ENCODE data around the gene S100A16.

The S100A16 gene

DNA sequence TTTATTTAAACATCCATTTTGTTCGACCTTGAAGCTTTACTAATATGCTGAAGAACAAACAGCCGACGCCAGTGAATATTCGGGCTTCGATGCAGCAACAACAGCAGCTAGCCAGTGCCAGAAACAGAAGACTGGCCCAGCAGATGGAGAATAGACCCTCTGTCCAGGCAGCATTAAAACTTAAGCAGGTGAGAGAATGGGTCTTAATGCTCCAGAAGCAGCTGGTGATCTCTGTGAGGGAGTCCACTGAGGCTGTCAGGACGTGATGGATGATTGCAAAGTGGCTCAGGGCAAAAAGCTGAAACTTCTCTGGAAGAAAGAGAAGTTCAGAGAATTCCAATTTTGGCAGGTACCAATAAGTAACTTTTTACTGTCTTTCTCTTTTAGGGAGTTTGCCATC, 25.3 kb upstream of the S100A16 start:
- DNase-seq (ENCODE audit: low spot score) (no peak), FAIRE-seq (no peak)

DNA sequence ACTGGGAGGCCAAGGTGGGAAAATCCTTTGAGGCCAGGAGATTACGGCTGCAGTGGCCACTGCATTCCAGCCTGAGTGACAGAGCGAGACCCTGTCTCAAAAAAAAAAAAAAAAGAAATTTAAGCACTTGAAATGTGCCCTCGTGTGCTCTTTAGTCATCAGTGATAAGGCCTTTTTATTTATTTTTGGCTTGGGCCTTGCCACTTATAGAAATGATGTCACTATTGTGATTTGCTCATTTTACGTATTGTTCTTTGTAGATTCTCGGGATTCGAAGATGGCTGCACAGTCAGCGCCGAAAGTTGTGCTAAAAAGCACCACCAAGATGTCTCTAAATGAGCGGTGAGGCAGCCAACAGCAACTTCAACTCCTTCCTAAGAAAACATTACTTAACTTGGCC, 23.4 kb upstream of the S100A16 start:
- no peak for DNase-seq (ENCODE audit: low spot score)
- FAIRE-seq, result no peak

DNA sequence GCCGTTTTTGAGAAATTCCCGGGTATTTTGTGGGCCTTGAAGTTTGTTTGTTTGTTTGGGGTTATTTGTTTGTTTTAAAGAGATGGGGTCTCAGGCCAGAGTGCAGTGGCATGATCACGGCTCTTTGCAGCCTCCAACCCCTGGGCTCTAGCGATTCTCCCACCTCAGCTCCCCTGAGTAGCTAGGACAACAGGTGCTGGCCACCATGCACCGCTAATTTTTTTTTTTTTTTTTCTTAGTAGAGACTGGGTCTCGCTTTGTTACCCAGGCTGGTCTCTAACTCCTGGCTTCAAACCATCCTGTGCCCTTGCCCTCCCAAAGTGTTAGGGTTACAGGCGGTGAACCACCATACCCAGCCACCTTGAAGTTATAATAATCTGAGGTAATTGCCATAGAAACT, 22.9 kb upstream of the S100A16 start:
- DNase-seq (ENCODE audit: low spot score), result no peak
- FAIRE-seq, result no peak

DNA sequence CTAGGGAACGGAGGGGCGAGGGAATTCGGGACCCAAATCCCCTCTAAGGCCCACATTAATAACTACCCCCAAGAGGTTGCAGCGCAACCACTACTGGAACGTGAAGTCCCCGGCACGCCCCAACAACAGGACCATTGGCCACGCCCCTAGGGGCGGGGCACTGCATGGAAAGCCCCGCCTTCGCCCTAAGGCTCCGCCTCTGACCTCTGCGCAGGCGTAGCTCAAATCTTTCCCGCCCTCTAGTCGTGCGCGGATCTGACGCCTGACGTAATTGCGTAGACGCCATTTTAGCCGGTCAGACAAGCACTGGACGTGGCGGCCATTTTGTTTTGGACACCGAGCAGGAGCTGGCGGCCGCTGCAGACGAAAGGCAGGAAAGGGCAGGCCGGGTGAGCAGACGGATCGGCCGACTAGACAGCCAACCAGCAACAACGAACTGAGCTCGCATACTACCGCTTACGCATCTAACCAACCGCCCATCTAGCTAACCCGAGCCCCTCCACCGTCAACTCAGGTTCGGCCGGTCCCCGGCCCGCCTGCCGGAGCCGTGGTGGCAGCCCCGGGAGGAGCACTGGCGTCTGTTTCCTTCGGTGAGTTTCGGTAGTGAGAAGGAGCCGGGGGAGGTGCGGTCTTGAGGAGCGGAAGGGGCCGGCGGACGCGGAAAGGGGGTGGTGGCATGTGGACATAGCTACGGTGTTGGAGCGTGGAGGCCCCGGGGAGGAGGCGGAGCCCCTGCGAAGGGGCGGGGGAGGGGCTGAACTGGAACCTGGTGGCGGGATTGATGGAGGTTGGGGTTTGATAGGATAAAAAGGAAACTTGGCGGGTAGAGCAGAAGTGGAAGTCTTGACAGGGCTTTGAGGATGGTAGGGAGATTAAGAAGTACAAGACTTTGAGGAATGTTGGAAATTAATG, 21.1 kb upstream of the S100A16 start, which contains the start of gene CHTOP:
CHTOP (plus strand) TSS at position 313 of the 912 bp plus-strand sequence. CDS start 2,523 bp downstream, outside the sequence.
- DNase-seq (ENCODE audit: low spot score) (peak; percentile 96), FAIRE-seq (peak; percentile 72)

DNA sequence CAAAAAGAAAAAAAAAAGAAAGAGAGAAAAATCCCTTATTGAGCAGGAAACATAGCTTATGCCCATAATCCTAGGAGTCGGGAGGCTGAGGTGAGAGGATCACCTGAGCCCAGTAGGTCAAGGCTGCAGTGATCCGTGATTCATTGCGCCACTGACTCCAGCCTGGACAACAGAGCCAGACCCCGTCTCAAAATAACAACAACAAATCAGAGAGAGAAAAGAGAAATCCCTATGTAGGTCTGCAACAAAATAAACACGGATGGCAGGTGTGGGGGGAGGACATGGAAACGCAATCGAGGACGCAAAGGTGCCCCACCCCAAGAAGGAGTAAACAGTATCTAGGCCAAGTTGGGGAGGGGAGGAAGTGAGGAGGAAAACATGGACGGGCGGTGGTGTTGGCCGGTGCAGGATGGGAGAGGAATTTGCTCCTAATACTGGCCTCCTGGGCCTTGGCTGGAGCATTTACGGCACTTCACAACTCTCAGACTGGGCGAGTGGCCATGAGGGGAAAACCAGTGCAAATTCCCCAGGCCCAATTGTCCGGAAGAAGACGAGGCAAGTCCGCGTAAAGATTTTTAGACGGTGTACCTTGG, 20.3 kb upstream of the S100A16 start:
- FAIRE-seq, result no peak

DNA sequence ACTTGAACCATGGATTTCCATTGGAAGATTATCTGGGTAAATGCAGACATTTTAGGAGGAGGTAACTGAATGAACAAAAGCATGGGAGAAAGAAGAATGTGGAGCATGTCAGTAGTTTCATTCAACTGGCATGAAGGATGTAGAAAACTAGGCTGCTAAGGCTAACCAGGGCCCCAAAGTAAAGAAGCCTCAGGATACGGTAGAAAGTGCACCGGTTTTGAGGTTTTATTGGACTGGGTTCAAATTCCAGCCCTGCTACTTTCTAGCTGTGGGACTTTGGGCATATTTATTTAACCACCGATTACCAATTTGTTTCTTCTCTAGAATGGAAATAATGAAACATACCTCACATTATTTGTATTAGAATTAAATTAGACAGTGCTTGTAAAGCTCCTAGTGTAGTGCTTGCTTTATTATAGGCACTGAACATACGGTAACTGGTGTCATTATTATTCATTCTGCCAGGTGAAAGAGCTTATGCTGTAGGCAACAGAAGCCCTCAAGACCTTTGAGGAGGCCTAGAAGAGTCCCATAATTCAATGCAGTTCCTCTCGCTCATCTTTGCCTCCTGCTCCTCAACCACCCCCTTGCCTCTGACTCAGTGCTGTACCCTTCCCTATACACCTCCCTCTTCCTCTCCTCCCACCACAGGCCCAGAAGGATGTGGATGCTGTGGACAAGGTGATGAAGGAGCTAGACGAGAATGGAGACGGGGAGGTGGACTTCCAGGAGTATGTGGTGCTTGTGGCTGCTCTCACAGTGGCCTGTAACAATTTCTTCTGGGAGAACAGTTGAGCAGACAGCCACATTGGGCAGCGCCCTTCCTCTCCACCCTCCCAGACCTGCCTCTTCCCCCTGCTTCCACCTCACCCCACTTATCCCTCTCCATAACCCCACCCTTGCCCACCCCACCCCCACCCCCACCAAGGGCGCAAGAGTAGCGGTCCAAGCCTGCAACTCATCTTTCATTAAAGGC, 18.4 kb upstream of the S100A16 start:
- FAIRE-seq (no peak), DNase-seq (ENCODE audit: low spot score) (no peak)

More for the DNA sequence above, 20.3 kb upstream of the S100A16 start:
- DNase-seq (ENCODE audit: low spot score), result no peak

DNA sequence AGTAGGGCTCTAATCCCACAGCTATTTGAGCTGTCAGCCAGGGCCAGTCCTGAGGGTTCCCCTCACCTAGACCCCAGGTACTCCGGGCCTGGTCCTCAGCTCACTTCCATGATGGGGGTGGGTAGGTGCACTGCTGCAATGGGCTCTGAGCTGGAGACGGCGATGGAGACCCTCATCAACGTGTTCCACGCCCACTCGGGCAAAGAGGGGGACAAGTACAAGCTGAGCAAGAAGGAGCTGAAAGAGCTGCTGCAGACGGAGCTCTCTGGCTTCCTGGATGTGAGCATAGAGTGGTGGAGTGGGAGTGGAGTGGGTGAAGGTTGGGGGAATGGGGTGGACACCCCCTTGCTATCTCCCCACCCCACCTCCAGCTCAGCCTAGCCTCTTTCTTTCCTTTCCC, 17.4 kb upstream of the S100A16 start:
- DNase-seq (ENCODE audit: low spot score) (no peak), FAIRE-seq (no peak)

DNA sequence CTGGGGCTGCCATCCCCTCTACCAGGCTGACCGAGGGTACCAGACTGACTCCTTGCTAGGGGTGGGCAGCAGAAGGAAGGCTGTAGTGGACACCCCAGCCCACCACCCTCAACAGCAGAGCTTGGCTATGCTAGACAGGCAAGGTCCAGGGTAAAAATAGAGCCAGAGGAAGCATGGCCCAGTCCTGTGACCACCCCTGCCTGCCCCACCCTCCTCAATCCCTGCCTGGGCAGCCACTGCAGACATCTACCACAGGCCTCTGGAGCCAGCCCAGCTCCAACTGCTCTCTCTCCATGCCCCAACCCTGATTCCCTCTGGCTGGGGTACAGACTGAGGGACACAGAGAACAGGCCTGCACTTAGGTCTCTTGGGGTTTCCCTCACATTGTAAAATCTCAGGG, 17.0 kb upstream of the S100A16 start:
- DNase-seq (ENCODE audit: low spot score) (no peak), FAIRE-seq (no peak)

DNA sequence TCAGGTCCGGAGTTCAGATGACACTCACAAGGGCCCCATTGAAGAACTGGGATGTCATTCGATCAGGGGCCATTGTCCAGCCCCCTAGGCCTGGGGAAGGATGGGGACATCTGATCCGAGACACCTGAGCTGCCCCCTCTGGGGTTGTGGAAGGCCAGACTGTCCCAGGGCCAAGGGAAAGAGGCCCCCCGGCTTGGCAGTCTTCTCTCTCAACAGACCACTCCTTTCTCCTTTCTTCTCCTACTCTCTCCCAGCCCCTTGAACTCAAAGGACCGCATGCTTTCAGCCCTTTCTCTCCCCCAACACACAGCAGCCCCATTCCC, 16.4 kb upstream of the S100A16 start:
- FAIRE-seq, result no peak
- no peak for DNase-seq (ENCODE audit: low spot score)

DNA sequence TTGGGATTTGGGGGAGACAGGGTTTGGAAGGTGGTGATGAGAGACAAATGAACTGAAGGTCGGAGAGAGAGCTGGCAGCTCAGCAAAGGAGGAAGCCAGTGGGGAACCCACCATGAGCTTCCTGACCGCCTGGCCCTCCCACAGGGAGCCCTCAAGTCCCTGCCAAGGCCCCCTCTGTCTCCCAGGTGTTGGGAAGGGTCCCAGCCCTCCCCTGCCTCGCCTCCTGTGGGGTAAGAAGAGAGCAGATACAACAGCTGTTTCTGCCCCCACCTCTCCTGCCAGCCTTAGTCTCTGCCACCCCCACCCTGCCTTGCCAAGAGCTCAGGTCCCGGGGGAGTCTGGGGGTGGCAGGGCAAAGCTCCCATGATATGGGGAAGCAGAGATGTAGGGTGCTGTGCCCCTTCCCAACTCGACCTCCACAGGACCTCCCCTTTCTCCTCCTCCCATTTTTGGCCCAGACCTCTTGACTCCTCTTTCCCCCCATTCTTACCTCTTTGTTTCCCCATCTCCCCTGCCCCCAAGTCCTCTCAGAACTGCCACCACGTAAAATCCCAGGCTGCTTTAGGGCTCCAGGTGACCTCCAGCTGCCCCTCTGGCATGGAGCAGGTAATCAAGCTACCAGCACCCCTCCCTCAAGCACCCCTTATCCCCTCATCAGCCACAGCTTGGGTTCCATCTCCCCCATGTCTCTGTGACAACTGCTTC, 15.9 kb upstream of the S100A16 start:
- DNase-seq (ENCODE audit: low spot score), result no peak
- FAIRE-seq, result no peak

DNA sequence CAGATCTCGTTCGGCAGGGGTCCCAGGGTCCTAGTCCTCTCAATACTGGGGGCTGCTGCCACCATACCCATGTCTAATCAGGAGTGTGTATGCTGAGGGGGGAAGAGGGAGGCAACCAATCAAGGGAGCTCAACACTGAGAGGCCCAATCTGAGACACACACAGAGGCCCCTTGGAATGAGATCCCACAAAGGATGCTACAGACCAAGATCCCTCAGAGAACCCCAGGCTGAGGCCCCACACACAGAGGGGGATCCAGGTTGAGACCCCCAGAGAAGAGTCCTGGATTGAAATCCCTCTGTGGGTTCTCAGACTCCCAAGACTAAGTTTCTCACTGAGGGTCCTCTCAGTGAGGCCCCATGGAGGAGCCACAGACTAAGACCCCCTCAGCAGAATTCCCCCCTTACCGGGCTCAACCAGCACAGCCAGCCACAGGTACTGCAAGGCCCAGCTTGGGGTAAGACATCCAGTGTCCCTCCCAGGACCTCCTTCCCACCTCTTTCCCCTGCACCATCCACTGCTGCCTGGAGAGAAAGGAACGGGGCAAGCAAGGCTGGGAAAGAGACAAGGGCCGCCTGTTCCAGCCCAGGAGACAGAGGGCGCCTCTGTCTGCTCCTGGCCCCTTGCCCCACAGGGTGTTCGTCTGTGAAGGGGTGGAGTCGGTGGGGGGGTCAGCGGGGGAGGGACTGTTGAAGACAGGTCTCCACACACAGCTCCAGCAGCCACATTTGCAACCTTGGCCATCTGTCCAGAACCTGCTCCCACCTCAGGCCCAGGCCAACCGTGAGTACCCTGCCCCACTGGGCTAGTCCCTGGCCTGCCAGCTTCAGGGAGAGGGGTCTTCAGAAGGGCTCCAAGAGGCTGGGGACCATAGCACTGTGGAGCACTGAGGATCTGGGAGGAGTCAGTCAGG, 15.0 kb upstream of the S100A16 start, which contains the start of gene S100A1:
S100A1 (plus strand) TSS at position 720 of the 912 bp plus-strand sequence. CDS start 2,088 bp downstream, outside the sequence.
- DNase-seq (ENCODE audit: low spot score), result no peak

DNA sequence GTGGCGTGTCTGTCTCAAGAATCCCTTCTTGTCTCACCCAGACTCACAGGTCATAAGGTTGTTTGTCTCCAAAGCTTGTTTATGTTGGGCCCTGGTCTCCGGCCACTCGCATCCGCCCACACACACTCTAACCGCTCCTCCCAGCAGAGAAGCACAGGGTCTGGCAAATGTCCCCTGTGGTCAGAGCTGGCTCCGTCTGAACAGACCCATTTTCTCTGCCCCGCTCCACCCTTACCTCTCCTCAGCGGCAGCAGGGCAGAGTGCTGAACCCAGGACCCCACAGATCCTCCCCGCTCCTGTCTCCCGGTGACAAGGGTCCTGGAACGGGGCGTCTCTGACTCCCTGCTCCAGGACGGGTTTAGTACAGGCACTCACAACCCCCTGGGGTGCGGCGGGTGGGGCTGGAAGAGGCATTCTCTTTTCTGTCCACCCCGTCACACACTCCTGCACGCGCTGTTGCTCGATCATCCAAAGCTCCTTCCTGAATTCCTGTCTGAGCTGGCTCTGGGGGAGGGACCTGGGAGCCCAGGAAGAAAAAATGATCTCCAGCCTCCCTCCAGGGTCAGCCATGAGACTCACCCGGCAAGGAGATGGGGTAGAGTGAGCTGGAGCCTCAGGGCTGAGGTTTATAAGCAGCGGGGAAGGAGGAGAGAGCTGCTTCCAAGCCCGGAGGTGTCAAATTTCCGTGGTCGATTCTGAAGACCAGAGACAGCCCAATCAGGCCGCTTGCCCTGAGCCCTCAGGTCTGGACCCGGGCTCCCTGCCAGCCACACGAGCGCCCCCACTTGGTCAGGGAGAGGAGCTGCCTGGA, 14.2 kb upstream of the S100A16 start, which contains the start of gene S100A13:
S100A13 (minus strand) TSS at position 602 of the 811 bp plus-strand sequence. CDS start 1,033 bp downstream, outside the sequence.
- peak; percentile 95 for DNase-seq (ENCODE audit: low spot score)
- FAIRE-seq, result peak; percentile 82

More for the DNA sequence above, 15.0 kb upstream of the S100A16 start, which contains the start of gene S100A1:
- no peak for FAIRE-seq

DNA sequence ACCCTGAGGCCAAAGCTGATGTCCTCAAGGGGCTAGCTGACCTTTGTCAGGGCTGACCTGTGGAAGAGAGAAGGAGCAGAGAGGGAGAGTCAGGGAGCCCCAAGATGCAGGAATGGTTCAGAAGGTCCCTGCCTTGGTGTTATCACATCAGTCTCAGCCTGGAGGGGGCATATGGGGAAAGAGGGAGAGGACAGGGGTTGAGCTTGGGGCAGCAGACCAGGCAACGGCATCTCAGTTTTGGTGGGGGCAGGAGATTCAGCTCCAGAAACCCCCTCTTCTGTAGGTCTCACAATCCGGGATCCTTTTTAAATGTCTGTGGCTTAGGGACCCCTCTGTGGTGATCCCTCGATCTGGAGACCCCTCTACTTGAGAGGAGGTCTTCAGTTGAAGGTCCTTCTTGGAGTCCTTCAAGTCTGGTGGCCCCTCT, 13.6 kb upstream of the S100A16 start:
- no peak for FAIRE-seq
- DNase-seq (ENCODE audit: low spot score), result no peak

DNA sequence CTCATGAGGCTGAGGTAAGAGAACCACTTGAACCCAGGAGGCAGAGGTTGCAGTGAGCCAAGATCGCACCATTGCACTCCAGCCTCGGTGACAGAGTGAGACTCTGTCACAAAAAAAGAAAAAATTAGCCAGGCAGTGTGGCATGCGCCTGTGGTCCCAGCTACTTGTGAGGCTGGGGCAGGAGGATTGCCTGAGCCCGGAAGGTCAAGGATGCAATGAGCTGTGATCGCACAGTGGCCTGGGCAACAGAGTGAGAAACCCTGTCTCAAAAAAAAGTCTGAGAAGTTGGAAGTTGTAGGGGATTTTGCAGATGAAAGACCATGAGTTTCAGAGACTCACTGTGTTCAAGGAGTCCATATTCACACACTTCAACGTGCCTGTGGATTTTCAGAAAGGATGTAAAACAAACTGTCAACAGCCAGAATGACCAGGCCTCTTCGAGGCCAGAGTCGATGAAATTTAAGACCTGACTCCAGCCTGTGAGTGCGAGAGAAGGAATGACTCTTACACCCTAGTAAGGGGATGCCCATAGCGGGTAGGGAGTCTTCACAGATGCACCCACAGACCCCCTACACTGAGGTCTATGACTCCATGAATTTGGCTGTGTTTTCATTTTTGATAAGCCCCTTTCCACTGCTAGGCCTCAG, 12.2 kb upstream of the S100A16 start:
- FAIRE-seq (no peak), DNase-seq (ENCODE audit: low spot score) (no peak)

DNA sequence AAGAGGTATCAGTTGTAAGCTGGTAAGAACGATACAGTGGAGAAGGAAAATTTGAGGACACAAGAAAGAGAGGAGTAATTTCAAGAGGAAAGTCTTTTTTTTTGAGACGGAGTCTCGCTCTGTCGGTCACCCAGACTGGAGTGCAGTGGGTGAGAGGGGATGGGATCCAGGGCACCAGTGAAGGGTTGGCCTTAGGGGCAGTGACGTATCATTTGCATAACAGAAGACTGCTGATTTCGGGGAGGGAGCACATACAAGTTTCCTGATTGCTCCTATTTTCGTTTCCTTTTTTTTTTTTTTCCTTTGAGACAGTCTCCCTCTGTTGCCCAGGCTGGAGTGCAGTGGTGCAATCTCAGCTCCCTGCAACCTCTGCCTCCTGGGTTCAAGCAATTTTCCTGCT, 10.2 kb upstream of the S100A16 start:
- no peak for DNase-seq (ENCODE audit: low spot score)

DNA sequence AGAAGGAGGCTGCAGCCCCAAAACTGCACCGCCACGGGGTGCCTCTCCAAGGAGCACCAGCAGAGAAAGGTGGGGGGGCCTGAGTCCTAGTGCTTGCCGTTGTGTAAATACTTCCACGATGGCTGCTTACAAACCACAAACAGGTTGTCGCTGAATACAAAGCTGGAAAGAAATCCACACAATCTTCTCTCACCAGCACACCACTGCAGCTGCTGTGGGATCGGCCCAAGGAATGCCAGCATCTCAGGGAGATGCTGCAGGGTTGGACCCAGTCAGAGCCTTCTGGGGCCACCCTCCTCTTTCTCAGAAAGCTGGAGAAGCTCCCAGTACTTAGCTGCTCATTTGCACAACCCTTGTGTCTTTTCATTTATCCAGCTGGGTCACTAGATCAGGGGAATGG, 6.2 kb upstream of the S100A16 start:
- no peak for FAIRE-seq

More for the DNA sequence above, 10.2 kb upstream of the S100A16 start:
- FAIRE-seq, result no peak

DNA sequence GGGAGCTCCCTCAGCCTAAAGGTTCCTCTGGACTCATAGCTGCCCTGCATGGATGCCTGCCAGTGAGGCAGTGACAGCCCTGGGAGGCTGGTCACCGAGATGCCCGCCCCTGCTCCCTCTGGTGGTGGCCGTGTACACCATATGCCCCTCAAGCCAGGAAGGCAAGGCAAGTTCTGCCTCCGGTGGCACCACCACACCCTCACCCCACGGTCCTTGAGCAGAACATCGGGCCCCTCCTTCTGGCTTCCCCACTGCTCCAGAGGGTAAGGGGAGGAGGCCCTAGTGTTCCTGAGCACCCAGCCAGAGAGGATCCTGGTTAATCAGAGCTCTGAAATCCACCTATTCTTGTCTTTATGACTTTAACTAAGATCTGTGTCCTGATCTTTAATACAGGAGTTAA, 4.7 kb upstream of the S100A16 start:
- DNase-seq (ENCODE audit: low spot score), result peak; percentile 53
- FAIRE-seq, result no peak

More for the DNA sequence above, 6.2 kb upstream of the S100A16 start:
- DNase-seq (ENCODE audit: low spot score), result no peak

DNA sequence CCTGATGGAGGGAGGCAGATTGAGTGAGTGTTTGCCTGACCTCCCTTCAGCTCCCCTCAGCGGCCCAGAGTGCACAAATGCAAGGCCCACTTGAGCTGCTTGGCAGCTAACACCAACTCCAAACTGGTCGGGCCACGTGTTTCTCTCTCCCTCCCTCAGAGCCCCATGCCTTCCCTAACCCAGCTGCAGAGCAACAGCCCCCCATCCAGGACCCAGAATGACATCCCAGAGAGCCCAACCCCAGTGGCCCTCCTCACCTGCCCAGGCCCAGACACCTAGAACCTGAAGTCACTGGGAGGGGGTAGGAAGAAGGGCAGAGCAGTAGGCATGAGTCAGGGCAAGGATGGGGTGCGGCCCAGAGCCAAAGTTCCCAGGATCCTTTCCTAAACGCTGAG, 4.0 kb upstream of the S100A16 start:
- FAIRE-seq (no peak), DNase-seq (ENCODE audit: low spot score) (no peak)

Measured in RCC 7860 (cell line).